ENCODE measurements around the gene FRAT2.

GRCh38 chr10:97311111-97311626, 23.4 kb downstream of the FRAT2 start:
- TF ChIP-seq CTCF (conservative IDR thresholded peaks at IDR 0.05; ENCODE audit: low read depth, low read length) = no peak
- TF ChIP-seq EZH2 (IDR thresholded peaks at IDR 0.05; ENCODE audit: borderline replicate concordance, low read depth, low read length, poor library complexity, severe bottlenecking) = no peak

Data from A673 (cell line).